GM19324 (cell line): ENCODE results near the gene CFAP70.
"Not testable (repeated sequence)": the region's sequence is repeated elsewhere in the genome, so short reads cannot be mapped to it uniquely, and the experiment has no call there.

ENCODE experiments used
- ATAC-seq: cut with Tn5 transposase; IDR thresholded peaks from one replicate; pipeline ENCODE4 v1.9.1; 2021; ENCODE audit warnings: mild to moderate bottlenecking, moderate library complexity; ENCODE audit not compliant: unreplicated experiment, low FRiP score

Gene CFAP70

GRCh38 chr10:73358331-73359279, at the start of gene CFAP70:
Gene CFAP70, minus strand, starts transcription at chr10:73358864. Its CDS starts 4,068 bp downstream, at chr10:73354796.
- peak; percentile 81 for ATAC-seq

GRCh38 chr10:73408061-73408460, 49.4 kb upstream of the CFAP70 start:
- no peak for ATAC-seq

- no peak for ATAC-seq
Measured at GRCh38 chr10:73407495-73407894, 48.8 kb upstream of the CFAP70 start.

- ATAC-seq = no peak
Measured at GRCh38 chr10:73406846-73407245, 48.2 kb upstream of the CFAP70 start.

GRCh38 chr10:73405556-73405955, 46.9 kb upstream of the CFAP70 start:
- ATAC-seq = no peak

GRCh38 chr10:73404690-73405089, 46.0 kb upstream of the CFAP70 start:
- no peak for ATAC-seq

- no peak for ATAC-seq
Measured at GRCh38 chr10:73401636-73402035, 43.0 kb upstream of the CFAP70 start.

- ATAC-seq = no peak
Measured at GRCh38 chr10:73399063-73399462, 40.4 kb upstream of the CFAP70 start.

- ATAC-seq = no peak
Measured at GRCh38 chr10:73398024-73398423, 39.4 kb upstream of the CFAP70 start.

GRCh38 chr10:73394325-73394724, 35.7 kb upstream of the CFAP70 start:
- ATAC-seq = not testable (repeated sequence)

- no peak for ATAC-seq
Measured at GRCh38 chr10:73388228-73388627, 29.6 kb upstream of the CFAP70 start.

- no peak for ATAC-seq
Measured at GRCh38 chr10:73386583-73386982, 27.9 kb upstream of the CFAP70 start.

- ATAC-seq = no peak
Measured at GRCh38 chr10:73379064-73379748, 20.5 kb upstream of the CFAP70 start.

- ATAC-seq = no peak
Measured at GRCh38 chr10:73376679-73377078, 18.0 kb upstream of the CFAP70 start.

- ATAC-seq = no peak
Measured at GRCh38 chr10:73368238-73368637, 9.6 kb upstream of the CFAP70 start.

GRCh38 chr10:73366381-73367298, 8.0 kb upstream of the CFAP70 start:
- no peak for ATAC-seq

- no peak for ATAC-seq
Measured at GRCh38 chr10:73364964-73365363, 6.3 kb upstream of the CFAP70 start.

GRCh38 chr10:73359492-73359891, 828 bp upstream of the CFAP70 start:
- ATAC-seq = no peak

GRCh38 chr10:73357821-73358220, 843 bp downstream of the CFAP70 start:
- ATAC-seq = no peak

- no peak for ATAC-seq
Measured at GRCh38 chr10:73357166-73357565, 1.5 kb downstream of the CFAP70 start.

GRCh38 chr10:73344269-73344668, 14.4 kb downstream of the CFAP70 start:
- no peak for ATAC-seq
